Fibroblast of peridontal ligament (primary cell): ENCODE results near the gene DVL1.

Experiments
- DNase-seq: peaks from one replicate; pipeline ENCODE4 v3.0.0-alpha.2; 2010; ENCODE audit errors: extremely low read depth

The DVL1 gene

DNA sequence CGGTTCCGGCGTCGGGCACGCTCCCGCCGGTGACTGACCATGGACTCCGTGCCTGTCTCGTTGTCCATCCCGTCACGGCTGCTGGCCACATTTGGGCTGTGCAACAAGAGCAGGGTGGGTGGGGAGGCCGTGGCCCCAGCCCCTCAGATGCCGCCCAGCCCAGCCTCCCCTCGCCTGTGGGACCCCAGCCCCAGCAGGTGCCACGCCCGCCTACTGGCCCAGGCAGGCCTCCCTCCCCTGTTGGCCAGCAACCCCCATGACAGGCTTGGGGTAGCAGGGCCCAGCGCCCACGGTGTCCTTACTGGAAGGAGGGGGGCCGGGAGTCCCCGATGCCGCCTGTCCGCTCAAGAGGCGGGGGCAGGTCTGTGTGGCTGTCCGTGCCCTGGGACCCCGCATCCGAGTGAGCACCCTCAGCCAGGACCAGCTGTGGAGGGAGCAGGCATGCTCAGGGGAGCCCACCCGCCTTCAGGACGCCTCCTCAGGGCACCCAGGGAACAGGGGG lies 7.1 kb downstream of the DVL1 start:
- DNase-seq = no peak

DNA sequence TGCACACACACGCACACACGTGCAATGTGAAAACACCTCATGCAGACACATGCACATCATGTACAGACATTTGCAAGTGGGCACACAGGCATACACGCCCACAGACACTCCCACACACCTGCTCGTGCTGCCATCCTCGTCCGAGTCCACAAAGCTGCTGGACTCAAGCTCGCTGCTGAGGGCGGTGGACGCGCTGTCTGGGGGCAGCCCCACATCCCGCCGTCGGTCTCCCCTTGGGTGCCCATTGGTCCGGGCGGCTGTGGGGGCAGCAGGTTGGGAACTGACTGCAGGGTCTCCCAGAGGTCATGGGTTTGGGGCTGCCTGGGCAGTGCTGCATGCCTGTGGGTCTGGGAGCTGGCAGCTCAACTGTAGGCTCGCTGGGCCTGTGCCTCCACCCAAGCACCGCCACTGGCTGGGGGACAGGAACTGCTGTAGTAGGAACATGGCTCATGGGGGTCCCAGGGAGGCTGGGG lies 7.6 kb downstream of the DVL1 start:
- DNase-seq = no peak

DNA sequence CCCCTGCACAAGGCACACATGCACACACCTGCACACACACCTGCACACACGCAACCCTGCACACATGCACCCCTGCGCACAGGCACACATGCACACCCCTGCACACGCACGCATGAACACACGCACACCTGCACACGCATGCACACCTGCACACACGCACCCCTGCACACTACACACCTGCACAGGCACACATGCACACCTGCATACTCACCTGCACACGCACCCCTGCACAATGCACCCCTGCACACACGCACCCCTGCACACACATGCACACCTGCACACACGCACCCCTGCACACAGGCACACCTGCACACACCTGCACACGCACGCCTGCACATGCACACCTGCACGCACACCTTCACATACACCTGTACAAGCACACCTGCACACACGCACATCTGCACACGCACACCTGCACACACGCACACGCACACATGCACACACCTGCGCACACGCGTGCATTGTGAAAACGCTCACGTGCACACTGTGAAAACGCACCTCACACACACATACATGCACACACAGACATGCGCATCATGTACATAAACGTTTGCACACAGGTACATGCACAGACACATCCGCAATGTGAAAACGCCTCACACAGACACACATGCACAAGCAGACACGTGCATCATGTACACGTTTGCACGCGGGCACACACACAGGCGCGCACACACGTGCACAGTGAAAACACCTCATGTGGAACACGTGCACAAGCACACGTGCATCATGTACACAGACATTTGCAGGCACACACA lies 8.2 kb downstream of the DVL1 start:
- no peak for DNase-seq

DNA sequence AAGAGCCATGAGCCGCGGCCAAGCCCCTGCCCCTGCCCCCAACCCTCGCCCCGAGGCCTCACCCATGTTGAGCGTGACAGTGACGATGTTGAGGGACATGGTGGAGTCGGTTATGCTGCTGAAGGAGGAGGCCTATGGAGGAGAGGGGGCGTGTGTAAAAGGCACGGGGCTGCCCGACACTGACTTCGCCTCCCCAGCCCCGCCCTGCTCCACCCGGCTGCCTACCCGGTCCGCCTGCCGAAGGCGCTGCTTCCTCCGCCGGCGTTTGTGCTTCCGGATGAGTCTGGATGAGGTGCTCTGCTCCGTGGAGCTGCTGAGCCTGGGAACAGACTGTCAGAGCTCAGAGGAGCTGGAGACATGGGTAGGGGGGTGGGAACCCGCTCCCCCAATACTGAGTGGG lies 9.0 kb downstream of the DVL1 start:
- no peak for DNase-seq

DNA sequence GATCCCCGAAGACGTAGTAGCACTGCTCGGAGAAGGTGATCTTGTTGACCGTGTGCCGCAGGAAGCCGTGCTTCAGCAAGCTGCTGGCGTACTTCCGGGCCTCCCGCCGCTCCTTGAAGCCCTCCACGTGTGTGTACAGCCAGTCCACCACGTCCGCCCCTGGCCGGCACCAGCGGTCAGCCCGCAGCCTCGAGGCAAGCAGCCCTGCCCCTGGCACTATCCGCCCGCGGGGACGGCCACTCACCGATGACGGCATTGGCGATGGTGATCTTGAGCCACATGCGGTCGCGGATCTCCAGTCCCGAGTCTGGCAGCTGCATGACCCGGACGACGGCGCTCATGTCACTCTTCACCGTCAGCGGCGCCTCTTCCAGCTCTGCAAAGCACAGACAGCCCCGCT lies 10.9 kb downstream of the DVL1 start:
- DNase-seq = no peak

DNA sequence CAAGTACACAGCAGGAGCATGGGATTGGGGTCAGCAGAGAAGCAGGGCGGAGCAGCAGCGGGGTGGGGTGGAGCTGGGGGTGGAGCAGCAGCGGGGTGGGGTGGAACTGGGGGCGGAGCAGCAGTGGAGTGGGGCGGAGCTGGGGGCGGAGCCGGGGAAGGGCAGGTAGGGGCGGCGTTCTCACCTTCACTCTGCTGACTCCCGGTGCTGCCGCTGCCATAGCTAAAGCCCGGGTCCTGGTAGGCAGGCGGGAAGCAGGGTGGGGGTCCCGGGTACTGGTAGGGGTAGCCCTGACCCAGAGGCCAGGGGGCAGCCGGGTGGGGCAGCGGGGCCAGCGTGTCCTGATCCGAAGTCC lies 11.4 kb downstream of the DVL1 start:
- DNase-seq = no peak

DNA sequence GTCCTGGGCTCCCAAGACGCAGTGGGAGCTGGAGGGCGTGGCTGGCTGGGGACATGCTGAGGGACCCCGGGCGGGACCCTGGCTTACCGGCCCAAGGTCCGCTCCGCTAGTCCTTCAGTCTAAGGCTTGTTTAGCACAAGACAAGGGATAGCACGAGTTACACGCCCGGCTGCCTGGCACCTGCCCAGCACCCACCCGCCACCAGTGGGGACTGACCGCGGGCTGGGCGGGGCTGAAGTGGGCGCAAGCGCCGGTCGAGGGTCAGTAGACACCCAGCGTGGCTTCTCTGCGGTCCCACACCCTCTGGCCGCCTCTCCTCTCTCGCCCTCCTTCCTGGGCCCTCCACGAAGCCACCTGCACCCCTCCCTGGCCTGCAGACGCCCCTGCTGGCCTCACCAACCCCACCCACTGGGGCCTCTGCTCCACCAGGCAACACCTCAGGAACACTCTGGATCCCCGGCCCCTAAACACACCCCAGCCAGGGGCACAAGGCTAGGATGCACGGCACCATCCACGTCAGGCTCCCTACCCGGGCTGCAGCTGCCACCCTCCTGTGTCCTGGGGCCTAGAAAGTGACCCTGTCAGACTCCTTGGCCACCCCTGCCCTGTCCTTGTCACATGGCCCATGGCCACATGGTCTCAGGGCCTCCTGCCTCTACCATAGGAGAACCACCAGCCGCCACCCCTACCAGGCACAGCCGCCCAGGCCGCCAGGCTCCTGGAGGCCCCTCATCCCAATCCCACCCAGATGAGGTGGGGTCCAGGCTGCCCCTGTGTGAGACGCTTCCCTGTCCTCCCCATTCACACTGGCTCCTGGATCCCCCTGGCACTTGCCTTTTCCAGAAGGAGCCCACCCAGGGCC lies 12.1 kb downstream of the DVL1 start:
- DNase-seq = no peak

DNA sequence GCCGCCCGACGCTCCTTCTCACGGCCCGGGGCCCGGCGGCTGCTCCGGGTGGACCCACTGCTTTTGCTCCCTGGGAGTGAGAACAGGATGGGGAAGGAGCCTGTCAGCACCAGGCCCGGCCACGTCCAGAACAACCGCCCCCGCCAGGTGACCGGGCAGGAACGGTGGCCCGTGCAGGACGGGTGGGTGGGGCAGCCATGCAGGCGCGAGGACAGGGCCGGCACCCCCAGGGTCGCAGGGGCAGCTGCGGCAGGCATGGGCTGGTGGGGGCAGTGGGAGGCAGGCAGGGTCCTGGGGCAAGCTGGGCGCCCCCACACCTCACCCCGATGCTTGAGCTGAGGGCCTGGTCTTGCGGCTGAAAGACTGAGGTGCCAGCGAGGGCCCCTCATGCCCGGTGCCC lies 12.8 kb downstream of the DVL1 start:
- no peak for DNase-seq

DNA sequence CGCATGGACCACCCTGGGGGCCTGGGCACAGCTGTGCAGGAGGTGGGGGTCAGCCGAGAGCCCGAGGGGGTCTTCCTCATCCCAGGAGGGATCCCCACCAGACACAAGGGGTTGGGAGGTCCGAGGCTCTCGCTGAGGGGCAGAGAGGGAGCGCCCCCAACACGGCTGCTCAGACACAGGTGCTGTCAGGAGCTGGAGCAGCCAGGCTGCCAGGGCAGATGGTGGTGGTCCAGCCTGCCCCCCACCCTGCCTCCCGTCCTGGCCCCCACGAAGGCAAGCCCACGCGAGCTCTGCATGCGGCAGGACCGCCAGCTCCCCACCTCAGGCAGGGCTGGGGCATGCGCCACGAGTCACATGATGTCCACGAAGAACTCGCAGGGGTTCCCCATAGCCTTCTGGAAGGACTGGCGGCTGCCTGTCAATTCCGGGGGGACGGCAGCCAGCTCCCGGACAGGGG lies 13.4 kb downstream of the DVL1 start:
- no peak for DNase-seq

DNA sequence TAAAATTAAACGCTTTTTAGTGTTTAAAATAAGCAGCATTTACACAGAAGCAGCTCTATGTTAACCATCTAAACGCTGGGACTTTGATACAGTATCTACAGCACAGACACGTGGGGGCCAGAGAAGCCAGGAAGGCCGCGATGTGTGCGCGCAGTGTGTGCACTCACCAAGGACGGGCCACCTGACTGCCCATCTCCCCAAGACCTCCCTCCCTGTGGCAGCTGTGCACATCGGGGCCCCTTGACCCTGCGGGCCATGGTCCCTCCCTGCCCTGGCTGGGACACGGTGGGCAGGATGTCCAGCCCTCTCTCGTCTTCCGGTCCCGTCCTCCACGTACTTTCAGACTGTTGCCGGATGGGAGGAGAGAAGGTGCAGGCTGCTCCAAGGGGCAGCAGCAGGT lies 13.9 kb downstream of the DVL1 start:
- no peak for DNase-seq

DNA sequence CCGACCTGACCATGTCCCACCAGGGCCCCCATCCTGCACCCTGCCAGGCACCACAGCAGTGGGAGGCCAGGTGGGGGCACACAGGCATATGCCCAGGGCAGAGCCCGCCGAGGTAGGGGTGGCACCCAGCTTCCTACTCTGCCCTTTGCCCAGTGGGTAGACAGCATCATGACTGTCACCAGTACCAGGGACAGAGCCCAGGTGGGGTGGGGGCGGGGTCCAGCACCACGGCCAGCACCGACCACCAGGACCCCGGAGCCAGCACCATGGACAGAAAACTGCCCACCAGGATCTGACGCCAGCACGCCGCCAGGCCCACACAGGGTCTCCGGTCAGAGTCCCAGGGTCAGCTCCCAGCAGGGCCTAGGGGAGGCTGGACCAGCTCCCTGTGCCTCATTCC lies 14.4 kb downstream of the DVL1 start:
- DNase-seq = no peak

DNA sequence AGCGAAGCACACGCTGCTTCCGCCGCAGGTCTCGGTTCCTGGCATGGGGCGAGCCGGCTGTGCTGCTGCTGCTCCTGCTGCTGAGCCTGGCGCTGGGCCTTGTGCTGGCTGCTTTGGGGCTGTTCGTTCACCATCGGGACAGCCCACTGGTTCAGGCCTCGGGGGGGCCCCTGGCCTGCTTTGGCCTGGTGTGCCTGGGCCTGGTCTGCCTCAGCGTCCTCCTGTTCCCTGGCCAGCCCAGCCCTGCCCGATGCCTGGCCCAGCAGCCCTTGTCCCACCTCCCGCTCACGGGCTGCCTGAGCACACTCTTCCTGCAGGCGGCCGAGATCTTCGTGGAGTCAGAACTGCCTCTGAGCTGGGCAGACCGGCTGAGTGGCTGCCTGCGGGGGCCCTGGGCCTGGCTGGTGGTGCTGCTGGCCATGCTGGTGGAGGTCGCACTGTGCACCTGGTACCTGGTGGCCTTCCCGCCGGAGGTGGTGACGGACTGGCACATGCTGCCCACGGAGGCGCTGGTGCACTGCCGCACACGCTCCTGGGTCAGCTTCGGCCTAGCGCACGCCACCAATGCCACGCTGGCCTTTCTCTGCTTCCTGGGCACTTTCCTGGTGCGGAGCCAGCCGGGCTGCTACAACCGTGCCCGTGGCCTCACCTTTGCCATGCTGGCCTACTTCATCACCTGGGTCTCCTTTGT lies 15.5 kb downstream of the DVL1 start:
- no peak for DNase-seq

DNA sequence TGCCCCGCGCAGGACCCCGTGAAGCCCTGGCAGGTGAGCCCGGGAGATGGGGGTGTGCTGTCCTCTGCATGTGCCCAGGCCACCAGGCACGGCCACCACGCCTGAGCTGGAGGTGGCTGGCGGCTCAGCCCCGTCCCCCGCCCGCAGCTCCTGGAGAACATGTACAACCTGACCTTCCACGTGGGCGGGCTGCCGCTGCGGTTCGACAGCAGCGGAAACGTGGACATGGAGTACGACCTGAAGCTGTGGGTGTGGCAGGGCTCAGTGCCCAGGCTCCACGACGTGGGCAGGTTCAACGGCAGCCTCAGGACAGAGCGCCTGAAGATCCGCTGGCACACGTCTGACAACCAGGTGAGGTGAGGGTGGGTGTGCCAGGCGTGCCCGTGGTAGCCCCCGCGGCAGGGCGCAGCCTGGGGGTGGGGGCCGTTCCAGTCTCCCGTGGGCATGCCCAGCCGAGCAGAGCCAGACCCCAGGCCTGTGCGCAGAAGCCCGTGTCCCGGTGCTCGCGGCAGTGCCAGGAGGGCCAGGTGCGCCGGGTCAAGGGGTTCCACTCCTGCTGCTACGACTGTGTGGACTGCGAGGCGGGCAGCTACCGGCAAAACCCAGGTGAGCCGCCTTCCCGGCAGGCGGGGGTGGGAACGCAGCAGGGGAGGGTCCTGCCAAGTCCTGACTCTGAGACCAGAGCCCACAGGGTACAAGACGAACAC lies 16.3 kb downstream of the DVL1 start:
- DNase-seq = no peak

DNA sequence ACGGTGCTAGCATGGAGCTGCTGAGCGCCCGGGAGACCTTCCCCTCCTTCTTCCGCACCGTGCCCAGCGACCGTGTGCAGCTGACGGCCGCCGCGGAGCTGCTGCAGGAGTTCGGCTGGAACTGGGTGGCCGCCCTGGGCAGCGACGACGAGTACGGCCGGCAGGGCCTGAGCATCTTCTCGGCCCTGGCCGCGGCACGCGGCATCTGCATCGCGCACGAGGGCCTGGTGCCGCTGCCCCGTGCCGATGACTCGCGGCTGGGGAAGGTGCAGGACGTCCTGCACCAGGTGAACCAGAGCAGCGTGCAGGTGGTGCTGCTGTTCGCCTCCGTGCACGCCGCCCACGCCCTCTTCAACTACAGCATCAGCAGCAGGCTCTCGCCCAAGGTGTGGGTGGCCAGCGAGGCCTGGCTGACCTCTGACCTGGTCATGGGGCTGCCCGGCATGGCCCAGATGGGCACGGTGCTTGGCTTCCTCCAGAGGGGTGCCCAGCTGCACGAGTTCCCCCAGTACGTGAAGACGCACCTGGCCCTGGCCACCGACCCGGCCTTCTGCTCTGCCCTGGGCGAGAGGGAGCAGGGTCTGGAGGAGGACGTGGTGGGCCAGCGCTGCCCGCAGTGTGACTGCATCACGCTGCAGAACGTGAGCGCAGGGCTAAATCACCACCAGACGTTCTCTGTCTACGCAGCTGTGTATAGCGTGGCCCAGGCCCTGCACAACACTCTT lies 17.0 kb downstream of the DVL1 start:
- DNase-seq = no peak

DNA sequence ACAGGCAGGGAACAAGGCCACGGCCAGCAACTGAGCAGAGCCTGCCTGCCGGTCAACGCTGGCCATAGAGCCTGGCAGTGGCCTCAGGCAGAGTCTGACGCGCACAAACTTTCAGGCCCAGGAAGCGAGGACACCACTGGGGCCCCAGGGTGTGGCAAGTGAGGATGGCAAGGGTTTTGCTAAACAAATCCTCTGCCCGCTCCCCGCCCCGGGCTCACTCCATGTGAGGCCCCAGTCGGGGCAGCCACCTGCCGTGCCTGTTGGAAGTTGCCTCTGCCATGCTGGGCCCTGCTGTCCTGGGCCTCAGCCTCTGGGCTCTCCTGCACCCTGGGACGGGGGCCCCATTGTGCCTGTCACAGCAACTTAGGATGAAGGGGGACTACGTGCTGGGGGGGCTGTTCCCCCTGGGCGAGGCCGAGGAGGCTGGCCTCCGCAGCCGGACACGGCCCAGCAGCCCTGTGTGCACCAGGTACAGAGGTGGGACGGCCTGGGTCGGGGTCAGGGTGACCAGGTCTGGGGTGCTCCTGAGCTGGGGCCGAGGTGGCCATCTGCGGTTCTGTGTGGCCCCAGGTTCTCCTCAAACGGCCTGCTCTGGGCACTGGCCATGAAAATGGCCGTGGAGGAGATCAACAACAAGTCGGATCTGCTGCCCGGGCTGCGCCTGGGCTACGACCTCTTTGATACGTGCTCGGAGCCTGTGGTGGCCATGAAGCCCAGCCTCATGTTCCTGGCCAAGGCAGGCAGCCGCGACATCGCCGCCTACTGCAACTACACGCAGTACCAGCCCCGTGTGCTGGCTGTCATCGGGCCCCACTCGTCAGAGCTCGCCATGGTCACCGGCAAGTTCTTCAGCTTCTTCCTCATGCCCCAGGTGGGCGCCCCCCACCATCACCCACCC lies 17.9 kb downstream of the DVL1 start, which contains the start of gene TAS1R3:
Gene TAS1R3, plus strand, starts transcription at position 213 of the 898 bp plus-strand sequence. Its CDS starts 66 bp downstream, at position 279.
- DNase-seq = no peak

DNA sequence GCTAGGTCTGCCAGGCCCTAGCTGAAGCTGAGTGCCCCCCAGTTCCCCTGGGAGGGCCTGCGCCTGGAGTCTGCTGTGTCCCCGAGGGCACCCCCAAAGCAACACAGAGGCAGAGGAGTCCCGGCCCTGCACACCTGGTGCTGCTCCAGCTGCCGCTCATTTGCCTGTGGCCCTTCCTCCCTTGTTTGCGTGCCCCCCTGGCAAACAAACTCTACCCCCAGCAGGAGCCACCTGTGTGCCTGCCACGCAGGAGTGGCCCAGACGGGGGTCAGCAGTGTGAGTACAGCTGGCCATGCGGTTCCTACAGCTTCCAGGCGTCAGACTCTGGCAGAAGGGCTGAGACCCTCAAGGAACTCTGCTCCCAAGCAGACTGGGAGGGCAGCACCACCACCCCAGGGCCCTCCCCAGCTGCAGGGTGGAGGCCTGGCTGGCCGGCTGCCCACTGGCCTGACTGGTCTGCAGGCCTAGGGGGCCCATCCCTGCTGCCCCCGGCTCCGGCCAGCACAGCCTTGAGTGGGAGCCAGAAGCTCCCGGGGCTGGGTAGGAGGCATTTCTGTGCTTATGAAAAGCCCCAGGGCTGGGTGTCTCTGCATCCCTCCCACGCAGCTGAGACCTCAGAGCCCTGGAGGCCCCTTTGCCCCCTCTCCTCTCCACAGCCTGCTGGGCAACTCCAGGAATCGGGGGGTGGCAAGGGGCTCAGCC lies 18.7 kb downstream of the DVL1 start:
- no peak for DNase-seq

DNA sequence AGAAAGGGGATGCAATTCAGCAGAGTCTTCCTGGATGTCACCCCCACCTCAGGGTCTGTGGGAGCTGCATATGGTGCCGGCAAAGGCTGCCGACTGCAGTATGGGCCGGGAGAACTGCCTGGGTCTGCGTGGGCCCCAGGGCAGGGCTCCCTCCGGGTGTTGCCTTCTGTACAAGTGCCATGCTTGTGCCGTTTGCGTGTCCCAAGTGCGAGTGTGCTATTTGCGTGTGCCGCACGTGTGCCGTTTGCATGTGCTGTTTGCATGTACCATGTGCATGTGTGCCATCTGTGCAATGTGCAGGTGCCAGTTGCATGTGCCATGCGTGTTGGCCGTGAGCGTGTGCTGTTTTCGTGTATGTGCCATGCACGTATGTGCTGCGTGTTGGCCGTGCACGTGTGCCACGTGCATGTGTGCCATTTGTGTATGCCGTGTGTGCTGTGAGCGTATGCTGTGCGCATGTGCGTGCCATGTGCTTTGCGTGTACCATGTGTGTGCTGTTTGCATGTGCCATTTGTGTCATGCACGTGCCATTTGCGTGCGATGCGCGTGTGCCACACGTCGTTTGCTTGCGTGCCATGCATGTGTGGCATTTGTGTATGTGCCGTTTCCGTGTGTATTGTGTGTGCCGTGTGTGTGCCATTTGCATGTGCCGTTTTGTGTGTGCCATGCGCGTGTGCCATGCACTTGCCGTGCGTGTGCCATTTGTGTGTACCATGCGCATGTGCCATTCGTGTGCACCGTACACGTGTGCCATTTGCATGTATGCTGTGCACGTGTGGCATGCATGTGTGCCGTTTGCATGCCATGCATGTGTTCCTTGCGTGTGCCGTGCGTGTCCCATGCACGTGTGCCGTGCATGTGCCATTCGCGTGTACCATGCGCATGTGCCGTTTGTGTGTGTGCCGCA lies 19.7 kb downstream of the DVL1 start:
- no peak for DNase-seq

DNA sequence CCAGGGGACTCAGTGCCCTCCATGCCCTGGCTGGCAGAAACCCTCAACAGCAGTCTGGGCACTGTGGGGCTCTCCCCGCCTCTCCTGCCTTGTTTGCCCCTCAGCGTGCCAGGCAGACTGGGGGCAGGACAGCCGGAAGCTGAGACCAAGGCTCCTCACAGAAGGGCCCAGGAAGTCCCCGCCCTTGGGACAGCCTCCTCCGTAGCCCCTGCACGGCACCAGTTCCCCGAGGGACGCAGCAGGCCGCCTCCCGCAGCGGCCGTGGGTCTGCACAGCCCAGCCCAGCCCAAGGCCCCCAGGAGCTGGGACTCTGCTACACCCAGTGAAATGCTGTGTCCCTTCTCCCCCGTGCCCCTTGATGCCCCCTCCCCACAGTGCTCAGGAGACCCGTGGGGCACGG lies 21.0 kb downstream of the DVL1 start:
- no peak for DNase-seq
